Tongue (tissue), 2 donors: ENCODE measurements around the gene STX11. TPM values are rescaled to one million over a fixed set of nuclear protein-coding genes. Genes with fewer than 3 reads are reported as not detected.

Experiments
- DNase-seq: peaks from one replicate; pipeline ENCODE4 v3.0.0-alpha.2; 2015
- total RNA-seq: library from RNA; depleted of rRNA; stranded (reverse); fragments of >200 nt; gene quantifications from one replicate; pipeline ENCODE4 v1.2.3, GENCODE V29; 2014

STX11 gene
- total RNA-seq, 1 donor from 2014 or later, result 2.8 TPM

DNA sequence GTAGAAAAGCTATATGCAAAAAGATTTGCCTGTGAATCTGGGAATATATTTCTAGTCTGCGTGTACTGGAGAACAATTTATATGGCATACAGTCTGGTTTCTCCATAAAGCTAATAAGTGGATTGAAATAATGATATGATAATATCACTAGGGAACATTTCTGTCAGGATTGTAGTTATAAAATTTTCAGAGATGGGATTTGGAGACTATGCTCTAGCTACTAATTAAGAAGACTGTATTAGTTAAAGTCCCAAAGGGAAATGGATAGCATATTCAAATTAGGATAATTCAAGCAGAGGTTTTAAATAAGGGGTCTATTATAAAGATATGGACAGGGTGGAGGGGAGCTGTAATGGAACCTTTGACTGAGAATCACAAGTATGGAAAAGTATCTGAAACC, 7.2 kb upstream of the STX11 start:
- DNase-seq, result no peak

GRCh38 chr6:144143878-144144277, 6.4 kb upstream of the STX11 start:
- DNase-seq, result no peak

DNA sequence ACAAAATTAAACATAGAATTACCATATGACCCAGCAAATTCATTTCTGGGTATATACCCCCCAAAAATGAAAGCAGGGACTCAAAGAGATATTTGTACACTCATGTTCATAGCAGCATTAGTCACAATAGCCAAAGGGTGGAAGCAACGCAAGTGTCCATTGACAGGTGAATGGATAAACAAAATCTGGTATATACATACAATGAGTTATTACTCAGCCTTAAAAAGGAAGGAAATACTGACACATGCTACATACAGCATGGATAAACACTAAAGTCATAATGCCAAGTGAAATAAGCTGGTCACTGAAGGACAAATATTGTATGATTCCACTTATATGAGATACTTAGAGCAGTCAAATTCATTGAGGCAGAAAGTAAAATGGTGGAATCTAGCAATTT, 5.3 kb upstream of the STX11 start:
- no peak for DNase-seq

- no peak for DNase-seq
Measured at GRCh38 chr6:144145541-144145940, 4.8 kb upstream of the STX11 start.

- no peak for DNase-seq
Measured at GRCh38 chr6:144148886-144149285, 1.4 kb upstream of the STX11 start.

DNA sequence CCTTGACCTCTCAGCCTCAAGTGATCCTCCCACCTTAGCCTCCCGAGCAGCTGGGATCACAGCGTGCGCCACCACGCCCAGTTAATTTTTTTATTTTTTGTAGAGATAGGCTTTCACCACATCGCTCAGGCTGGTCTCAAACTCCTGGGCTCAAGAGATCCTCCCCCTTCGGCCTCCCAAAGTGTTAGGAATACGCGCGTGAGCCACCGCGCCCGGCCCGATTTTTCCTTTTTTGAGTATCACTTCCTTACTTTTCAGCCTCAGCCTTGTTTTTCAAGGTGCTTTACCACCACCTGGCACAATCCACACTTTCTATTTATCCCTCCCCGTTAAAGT, 791 bp upstream of the STX11 start:
- DNase-seq, result no peak

DNA sequence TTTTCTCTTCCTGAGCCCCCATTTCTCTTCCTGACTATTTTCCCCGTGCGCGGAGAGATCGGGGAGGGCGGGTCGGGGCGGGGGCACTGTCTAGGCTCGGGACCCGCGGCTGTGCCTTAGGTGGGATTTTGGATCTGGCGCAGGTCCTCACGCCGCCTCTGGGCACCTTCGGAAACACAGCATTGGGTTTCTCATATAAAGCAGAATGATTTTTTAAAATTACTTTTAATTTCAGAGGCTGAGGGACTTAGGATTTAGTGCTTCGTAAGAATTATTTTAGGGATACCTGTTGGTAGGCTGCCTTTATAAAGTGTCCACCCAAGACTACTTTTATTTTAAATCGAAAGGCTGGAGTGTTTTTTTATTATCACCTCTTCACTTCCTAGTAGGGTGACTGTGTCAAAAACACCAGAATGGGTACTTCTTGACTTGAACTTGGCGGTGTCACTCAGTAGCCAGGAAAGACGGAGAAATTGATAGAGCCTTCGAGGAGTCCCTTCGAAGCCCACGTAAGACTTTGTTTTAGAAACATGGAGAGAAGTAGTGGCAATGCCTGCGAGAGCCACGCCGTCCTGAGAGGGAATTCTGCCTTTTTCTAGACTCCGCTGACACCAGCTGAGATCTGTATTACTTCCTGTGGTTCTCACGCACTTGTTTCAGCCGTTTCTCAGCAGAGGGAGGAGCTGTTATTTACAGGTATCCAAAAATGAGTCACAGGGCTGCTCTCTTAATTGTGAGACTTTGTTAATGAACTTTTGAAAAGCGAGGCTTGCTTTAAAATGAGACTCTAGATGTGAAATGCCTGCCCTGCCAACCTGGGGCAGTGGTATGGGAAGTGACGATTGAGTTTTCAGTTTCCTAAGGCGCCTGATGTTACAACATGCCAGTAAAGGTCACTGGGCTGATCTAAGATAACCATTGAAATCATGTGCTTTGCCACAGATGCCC, 667 bp downstream of the STX11 start:
- peak; percentile 29 for DNase-seq

GRCh38 chr6:144152334-144152900, 2.1 kb downstream of the STX11 start:
- DNase-seq, result no peak

GRCh38 chr6:144153260-144153659, 2.9 kb downstream of the STX11 start:
- no peak for DNase-seq

- no peak for DNase-seq
Measured at GRCh38 chr6:144153971-144154370, 3.7 kb downstream of the STX11 start.

GRCh38 chr6:144155529-144155928, 5.2 kb downstream of the STX11 start:
- DNase-seq, result no peak

DNA sequence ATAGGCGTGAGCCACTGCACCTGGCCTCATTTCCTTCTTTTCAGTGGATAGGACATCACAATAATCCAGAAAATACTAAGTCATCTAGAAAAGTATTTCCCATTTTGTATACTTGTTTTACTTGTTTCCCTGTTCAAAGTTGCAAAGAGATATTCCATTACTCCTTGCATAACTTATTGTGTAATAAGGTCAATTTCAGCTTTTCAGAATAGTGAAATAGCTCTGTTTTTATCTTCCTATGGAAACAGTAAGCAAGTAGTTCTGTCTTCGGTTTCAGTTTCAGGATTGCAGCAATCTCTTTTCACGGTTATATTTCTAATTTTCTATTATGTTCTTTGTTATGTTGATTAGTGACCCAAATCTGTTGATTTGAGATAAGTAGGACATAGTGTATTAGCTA, 6.0 kb downstream of the STX11 start:
- DNase-seq, result no peak

GRCh38 chr6:144156991-144157390, 6.7 kb downstream of the STX11 start:
- DNase-seq, result no peak

DNA sequence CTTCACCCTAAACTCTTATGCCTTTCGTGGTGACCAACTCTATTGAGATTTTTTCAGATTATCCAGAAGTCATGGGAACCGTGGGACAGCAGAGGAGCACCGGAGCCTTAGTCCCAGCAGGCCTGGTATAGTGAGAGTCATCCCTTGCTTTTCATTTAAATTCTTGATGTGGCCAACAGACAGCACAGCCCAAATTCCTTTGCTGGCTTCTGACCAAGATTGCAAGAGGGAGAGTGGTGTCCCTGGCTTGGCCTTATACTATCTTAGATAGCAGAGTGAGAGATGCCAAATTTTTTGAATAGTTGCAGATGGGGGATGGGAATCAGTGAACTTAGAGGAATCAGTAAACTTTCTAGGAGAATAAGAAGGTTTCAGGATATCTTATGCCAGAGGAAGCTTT, 7.8 kb downstream of the STX11 start:
- peak; percentile 82 for DNase-seq

GRCh38 chr6:144159223-144159622, 8.9 kb downstream of the STX11 start:
- DNase-seq, result no peak

DNA sequence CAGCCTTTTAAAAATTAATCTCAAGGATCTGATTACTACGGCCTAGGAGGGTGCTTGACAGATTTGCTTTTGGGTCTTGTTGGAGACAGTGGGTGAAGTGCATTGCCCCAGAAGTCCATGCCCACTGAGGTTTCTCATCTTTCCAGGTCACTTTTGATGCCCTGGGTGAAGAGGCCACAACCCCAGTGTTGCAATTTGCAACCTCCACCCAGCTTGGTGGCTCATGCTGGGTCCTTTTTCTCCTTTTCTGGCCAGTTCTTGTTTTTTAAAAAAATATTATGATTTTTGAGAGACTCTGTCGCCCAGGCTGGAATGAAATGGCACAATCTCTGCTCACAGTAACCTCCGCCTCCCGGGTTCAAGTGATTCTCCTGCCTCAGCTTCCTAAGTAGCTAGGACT, 9.4 kb downstream of the STX11 start:
- DNase-seq, result no peak

- DNase-seq, result no peak
Measured at GRCh38 chr6:144160431-144161005, 10.2 kb downstream of the STX11 start.

GRCh38 chr6:144161975-144162374, 11.7 kb downstream of the STX11 start:
- no peak for DNase-seq

DNA sequence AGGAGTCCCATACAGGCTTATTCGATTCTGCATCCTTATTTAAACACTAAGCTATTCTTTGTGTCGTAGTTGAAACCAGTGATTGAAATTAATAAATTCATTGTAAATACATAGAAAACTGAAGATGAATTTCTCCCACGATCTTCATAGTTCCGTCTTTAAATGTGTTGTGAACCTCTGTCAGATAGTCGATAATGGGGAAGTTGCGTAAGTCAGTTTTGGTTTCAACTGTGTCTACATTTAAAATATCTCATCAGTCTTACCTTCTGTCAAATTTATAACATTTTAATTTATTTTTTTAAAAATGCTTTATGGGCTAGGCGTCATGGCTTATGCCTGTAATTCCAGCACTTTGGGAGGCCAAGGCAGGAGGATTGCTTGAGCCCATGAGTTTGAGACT, 12.7 kb downstream of the STX11 start:
- no peak for DNase-seq

GRCh38 chr6:144165784-144166183, 15.5 kb downstream of the STX11 start:
- no peak for DNase-seq

DNA sequence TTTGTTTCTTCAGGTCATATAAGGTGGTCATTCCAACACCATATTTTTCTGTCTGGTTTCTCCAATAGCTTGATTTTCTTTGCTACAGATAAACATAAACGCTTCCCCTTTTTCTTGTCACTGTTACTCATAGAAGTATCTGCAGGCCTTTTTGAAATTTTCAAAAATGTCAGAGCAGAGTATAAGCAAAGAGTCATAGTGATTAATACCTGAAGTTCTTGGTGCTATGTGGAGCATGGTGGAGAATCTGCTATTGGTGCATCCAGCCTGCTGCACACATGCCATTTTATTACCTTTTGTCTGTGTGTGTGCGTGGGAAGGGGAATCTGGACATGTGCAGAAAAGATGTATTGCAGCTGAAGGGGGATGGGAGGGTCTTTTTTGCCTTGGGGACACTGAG, 19.7 kb downstream of the STX11 start:
- DNase-seq, result no peak

DNA sequence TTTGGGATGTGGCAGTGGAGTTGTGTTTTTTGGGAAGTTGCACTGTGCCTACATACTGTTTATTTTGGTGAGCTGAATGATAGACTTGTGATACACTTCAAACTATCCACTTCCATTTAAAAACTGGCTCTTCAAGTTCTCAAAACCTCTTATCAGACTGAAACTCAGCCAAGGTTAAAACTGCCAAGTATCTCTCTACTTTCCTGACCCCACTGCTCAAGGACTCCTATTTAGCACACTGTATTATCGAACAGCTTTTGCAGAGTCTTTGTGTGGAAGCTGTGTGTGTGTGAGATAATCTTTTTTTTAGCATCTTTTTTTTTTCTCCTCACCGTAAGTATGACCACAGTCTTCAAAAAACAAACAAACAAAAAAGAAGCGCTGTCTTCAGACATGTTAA, 21.1 kb downstream of the STX11 start:
- DNase-seq, result no peak

DNA sequence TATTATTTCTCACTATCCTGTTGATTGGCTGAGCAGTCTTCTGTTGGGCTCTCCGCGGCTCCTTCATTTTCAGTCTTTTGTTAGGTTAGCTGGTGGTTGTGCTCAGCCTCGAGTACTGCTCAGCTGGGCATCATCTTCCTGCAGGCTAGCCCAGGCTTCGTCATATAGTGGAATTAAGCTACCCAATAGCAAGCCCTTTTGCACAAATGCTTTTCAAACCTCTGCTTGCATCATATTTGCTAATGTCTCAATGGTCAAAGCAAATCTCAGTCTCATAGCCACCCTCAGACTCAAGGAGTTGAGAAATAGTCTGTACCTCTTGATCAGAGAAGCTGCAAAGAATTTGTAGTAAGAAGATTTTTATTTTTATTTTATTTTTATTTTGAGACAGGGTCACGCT, 23.7 kb downstream of the STX11 start:
- no peak for DNase-seq

DNA sequence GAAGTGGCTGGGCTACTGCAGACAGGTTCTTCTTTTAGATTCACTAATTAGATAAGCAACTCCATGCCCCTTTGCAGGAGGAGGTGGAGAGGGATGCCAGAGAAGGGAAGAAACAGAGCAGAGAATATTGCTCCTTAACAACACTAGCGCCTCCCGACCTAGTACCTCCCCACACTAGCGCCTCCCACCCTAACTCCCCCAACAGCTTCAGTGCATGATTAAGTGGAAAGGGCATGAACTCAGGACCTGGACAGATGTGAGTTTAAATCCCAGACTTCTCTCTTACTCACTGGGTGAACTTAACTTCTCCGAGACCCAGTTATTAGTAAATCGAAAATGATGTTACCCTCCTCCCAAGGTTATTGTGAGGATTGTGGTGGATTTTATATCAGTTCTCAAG, 25.7 kb downstream of the STX11 start:
- no peak for DNase-seq
